ENCODE data around the gene TINAG. TPM values are rescaled to one million over a fixed set of nuclear protein-coding genes. Genes with fewer than 3 reads are reported as not detected.

Gene TINAG
- total and polyA plus RNA-seq, 2 donors (not counting 3 experiments of a cell fraction or from before 2014, with no cell fraction given), result not detected

- Histone ChIP-seq H3K9me3 (replicated peaks; ENCODE audit: control insufficient read depth, insufficient read depth, low read length) (no peaks in the 10 kb centered on the region), H3K27ac (ENCODE audit: insufficient read depth, low read depth, low read length) (no peak overlapping the region), H3K79me2 (ENCODE audit: control insufficient read depth, insufficient read depth, low read length) (no peaks in the 10 kb centered on the region), H3K4me1 (ENCODE audit: control insufficient read depth, extremely low read depth, insufficient read depth, low read length) (peaks cover 7% of the 10 kb centered on the region), H2AFZ (ENCODE audit: low read depth, low read length) (no peak overlapping the region), H3K9me1 (replicated peaks; ENCODE audit: control insufficient read depth, extremely low read depth, insufficient read depth, low read length) (no peaks in the 10 kb centered on the region), H3K36me3 (ENCODE audit: control insufficient read depth in 2 of 2, extremely low read depth in 1 of 2, insufficient read depth in 2 of 2, low read length in 2 of 2) (no peaks in the 10 kb centered on the region), H3K9ac (replicated peaks; ENCODE audit: extremely low read depth, insufficient read depth, low read length) (no peak overlapping the region), H3K4me3 (replicated peaks in 1 of 3; ENCODE audit: insufficient read depth in 1 of 3, low read depth in 1 of 3, low read length in 3 of 3) (no peak overlapping the region), H3K4me2 (ENCODE audit: insufficient read depth, low read length) (no peak overlapping the region), H4K20me1 (replicated peaks; ENCODE audit: control insufficient read depth, extremely low read depth, insufficient read depth, low read length) (no peaks in the 10 kb centered on the region), H3K27me3 (ENCODE audit: control insufficient read depth in 2 of 2, insufficient read depth in 2 of 2, low read length in 2 of 2) (no peaks in the 10 kb centered on the region)
- no TSS peak for BruUV-seq (replicated peaks)
- ChIA-PET POLR2A (interaction anchor here (0.6 kb wide), 1 partner anchor 783 kb away, joined by 10 read pairs; no protein-coding TSS in a partner anchor), CTCF (interaction anchor here (0.6 to 8.3 kb wide), 13 partner anchors 9 to 801 kb away, joined by 3 to 94 read pairs (median 3); no protein-coding TSS in a partner anchor)
- dilution Hi-C loops (cut with MboI; ENCODE audit: extremely low pct_ligation_motif_present, low sequenced_read_pairs) (no loop called here), intact Hi-C loops (cut with micrococcal nuclease) (loop anchor here (1.0 to 5.0 kb wide), 2 partner anchors 215 to 281 kb away; no protein-coding TSS in a partner anchor)
- FAIRE-seq (peak; percentile 40), DNase-seq (ENCODE audit: low read depth, low spot score) (peak; percentile 65)
- no peak for TF ChIP-seq MYC (IDR thresholded peaks at IDR 0.05; ENCODE audit: low read depth, low read length)
- TF ChIP-seq, protein P1, sequence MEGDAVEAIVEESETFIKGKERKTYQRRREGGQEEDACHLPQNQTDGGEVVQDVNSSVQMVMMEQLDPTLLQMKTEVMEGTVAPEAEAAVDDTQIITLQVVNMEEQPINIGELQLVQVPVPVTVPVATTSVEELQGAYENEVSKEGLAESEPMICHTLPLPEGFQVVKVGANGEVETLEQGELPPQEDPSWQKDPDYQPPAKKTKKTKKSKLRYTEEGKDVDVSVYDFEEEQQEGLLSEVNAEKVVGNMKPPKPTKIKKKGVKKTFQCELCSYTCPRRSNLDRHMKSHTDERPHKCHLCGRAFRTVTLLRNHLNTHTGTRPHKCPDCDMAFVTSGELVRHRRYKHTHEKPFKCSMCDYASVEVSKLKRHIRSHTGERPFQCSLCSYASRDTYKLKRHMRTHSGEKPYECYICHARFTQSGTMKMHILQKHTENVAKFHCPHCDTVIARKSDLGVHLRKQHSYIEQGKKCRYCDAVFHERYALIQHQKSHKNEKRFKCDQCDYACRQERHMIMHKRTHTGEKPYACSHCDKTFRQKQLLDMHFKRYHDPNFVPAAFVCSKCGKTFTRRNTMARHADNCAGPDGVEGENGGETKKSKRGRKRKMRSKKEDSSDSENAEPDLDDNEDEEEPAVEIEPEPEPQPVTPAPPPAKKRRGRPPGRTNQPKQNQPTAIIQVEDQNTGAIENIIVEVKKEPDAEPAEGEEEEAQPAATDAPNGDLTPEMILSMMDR (IDR thresholded peaks at IDR 0.05; ENCODE audit: extremely low read depth in 1 of 2, insufficient read depth in 1 of 2, low read depth in 1 of 2, low read length in 2 of 2), result peak; percentile 44 to 48
These were observed 40.4 kb upstream of the TINAG start for GRCh38 chr6:54267798-54268197.

- no TSS peak for BruUV-seq (replicated peaks)
- Histone ChIP-seq H3K9me3 (replicated peaks; ENCODE audit: control insufficient read depth, insufficient read depth, low read length) (no peaks in the 10 kb centered on the region), H3K4me1 (ENCODE audit: control insufficient read depth, extremely low read depth, insufficient read depth, low read length) (no peaks in the 10 kb centered on the region), H3K79me2 (ENCODE audit: control insufficient read depth, insufficient read depth, low read length) (no peaks in the 10 kb centered on the region), H3K4me2 (ENCODE audit: insufficient read depth, low read length) (no peak overlapping the region), H3K27me3 (ENCODE audit: control insufficient read depth in 2 of 2, insufficient read depth in 2 of 2, low read length in 2 of 2) (no peaks in the 10 kb centered on the region), H4K20me1 (replicated peaks; ENCODE audit: control insufficient read depth, extremely low read depth, insufficient read depth, low read length) (no peaks in the 10 kb centered on the region), H3K9ac (replicated peaks; ENCODE audit: extremely low read depth, insufficient read depth, low read length) (no peak overlapping the region), H3K4me3 (replicated peaks in 1 of 3; ENCODE audit: insufficient read depth in 1 of 3, low read depth in 1 of 3, low read length in 3 of 3) (no peak overlapping the region), H3K9me1 (replicated peaks; ENCODE audit: control insufficient read depth, extremely low read depth, insufficient read depth, low read length) (no peaks in the 10 kb centered on the region), H2AFZ (ENCODE audit: low read depth, low read length) (no peak overlapping the region), H3K36me3 (ENCODE audit: control insufficient read depth in 2 of 2, extremely low read depth in 1 of 2, insufficient read depth in 2 of 2, low read length in 2 of 2) (no peaks in the 10 kb centered on the region), H3K27ac (ENCODE audit: insufficient read depth, low read depth, low read length) (no peak overlapping the region)
- CTCF ChIA-PET, result interaction anchor here (1.0 to 1.6 kb wide), 4 partner anchors 9 to 287 kb away, joined by 3 to 8 read pairs (median 8); no protein-coding TSS in a partner anchor
- no peak for DNase-seq (ENCODE audit: low read depth, low spot score)
- POLR2A ChIA-PET, result no interaction called here
- dilution Hi-C loops (cut with MboI; ENCODE audit: extremely low pct_ligation_motif_present, low sequenced_read_pairs) (no loop called here), intact Hi-C loops (cut with micrococcal nuclease) (no loop called here)
- no peak for FAIRE-seq
- TF ChIP-seq GATA2 (IDR thresholded peaks at IDR 0.05; ENCODE audit: insufficient read depth, insufficient read length, low read depth, low read length) (no peak), POLR2A (IDR thresholded peaks at IDR 0.05; ENCODE audit: low read depth, low read length) (no peak), MYC (IDR thresholded peaks at IDR 0.05; ENCODE audit: low read depth, low read length) (no peak), MAX (IDR thresholded peaks at IDR 0.05; ENCODE audit: insufficient read depth, insufficient read length) (no peak), POLR2AphosphoS5 (IDR thresholded peaks at IDR 0.05; ENCODE audit: insufficient read depth, low read depth, low read length) (no peak), JUN (IDR thresholded peaks at IDR 0.05; ENCODE audit: borderline replicate concordance, insufficient read depth, insufficient read length, low read depth) (no peak), EZH2 (IDR thresholded peaks at IDR 0.05; ENCODE audit: borderline replicate concordance, low read depth, low read length, severe bottlenecking) (no peak), FOS (IDR thresholded peaks at IDR 0.05; ENCODE audit: borderline replicate concordance, insufficient read depth, low read length) (no peak)
These were observed 34.9 kb upstream of the TINAG start for GRCh38 chr6:54273214-54273820.
